GM12872 (cell line): ENCODE measurements around the gene SLC25A38.

Source experiments
- CTCF ChIP-seq: IDR thresholded peaks from 3 replicates; pipeline ENCODE4 v1.5.1; 2011; ENCODE audit warnings: low read depth, mild to moderate bottlenecking, low read length, moderate library complexity; ENCODE audit not compliant: insufficient read depth

SLC25A38 gene

GRCh38 chr3:39406368-39407258, 23.4 kb downstream of the SLC25A38 start, which contains the start of gene RPSA:
RPSA (plus strand) TSS chr3:39406720; CDS start chr3:39407654, 934 bp downstream.
- TF ChIP-seq CTCF, result peak; percentile 44; the same call in 2 of the 3 replicates

DNA sequence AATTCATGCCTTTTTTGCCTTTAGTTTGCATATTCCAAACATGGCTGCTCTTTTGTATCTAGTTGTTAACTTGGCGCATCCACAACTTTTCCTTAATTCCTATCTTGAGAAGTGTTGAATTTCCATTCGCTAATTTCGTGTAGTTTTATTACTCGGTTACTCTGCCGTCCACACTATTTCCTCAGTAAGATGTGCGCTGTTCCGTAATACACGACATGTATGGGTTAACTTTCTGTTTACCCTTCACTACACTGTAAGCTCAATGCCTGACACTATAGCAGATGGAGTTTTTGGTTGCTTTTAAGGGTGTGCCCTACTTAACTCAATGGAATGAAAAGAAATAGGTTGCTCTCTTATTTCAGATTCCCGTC, 24.1 kb downstream of the SLC25A38 start:
- TF ChIP-seq CTCF, result no peak

- TF ChIP-seq CTCF, result no peak
Observed at GRCh38 chr3:39407773-39408492, 24.8 kb downstream of the SLC25A38 start.

GRCh38 chr3:39408493-39409372, 25.6 kb downstream of the SLC25A38 start:
- no peak for TF ChIP-seq CTCF

GRCh38 chr3:39409514-39410136, 26.5 kb downstream of the SLC25A38 start:
- TF ChIP-seq CTCF, result no peak

DNA sequence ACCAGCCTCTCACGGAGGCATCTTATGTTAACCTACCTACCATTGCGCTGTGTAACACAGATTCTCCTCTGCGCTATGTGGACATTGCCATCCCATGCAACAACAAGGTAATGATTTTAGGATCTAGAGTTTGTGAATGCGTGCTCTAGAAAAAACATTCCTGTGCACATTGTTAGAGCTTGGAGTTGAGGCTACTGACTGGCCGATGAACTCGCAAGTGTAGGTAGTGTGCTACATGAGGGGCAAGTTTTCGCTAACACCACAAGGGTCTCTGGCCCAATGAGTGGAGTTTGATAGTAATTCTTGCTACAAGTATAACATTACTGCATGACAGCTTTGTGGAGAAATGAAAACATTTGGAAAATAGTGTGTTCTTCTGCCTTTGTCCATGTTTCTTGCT, 27.7 kb downstream of the SLC25A38 start:
- no peak for TF ChIP-seq CTCF
